Activated T-cell treated with anti-CD3 and anti-CD28 coated beads, Interleukin-2, amount 50 U/mL, for 1 hour (primary cell): ENCODE results near the gene LRRC43.
"Not testable (repeated sequence)": the region's sequence is repeated elsewhere in the genome, so short reads cannot be mapped to it uniquely, and the experiment has no call there.

Experiments
- DNase-seq: peaks from one replicate; pipeline ENCODE4 v3.0.0-alpha.2; 2020

The LRRC43 gene

GRCh38 chr12:122195405-122195804 lies 12.5 kb downstream of the LRRC43 start:
- no peak for DNase-seq

- DNase-seq = no peak
Observed at GRCh38 chr12:122197612-122197966, 14.7 kb downstream of the LRRC43 start.

- no peak for DNase-seq
Observed at GRCh38 chr12:122199484-122200355, 16.8 kb downstream of the LRRC43 start.

- no peak for DNase-seq
Observed at GRCh38 chr12:122200541-122201175, 17.7 kb downstream of the LRRC43 start.

GRCh38 chr12:122201381-122201780 lies 18.5 kb downstream of the LRRC43 start:
- DNase-seq = no peak

GRCh38 chr12:122202017-122202416 lies 19.1 kb downstream of the LRRC43 start:
- DNase-seq = no peak

GRCh38 chr12:122202811-122203210 lies 19.9 kb downstream of the LRRC43 start:
- not testable (repeated sequence) for DNase-seq

- DNase-seq = peak; percentile 79
Observed at GRCh38 chr12:122203301-122204166, 20.6 kb downstream of the LRRC43 start, which contains the start of gene B3GNT4. B3GNT4 (plus strand) TSS chr12:122203709; CDS start chr12:122204619, 910 bp downstream.

GRCh38 chr12:122204167-122205052 lies 21.5 kb downstream of the LRRC43 start:
- DNase-seq = peak; percentile 43

- no peak for DNase-seq
Observed at GRCh38 chr12:122205053-122205925, 22.4 kb downstream of the LRRC43 start.

- no peak for DNase-seq
Observed at GRCh38 chr12:122206111-122206881, 23.4 kb downstream of the LRRC43 start.

- DNase-seq = no peak
Observed at GRCh38 chr12:122206976-122207375, 24.1 kb downstream of the LRRC43 start.

- DNase-seq = no peak
Observed at GRCh38 chr12:122207391-122207790, 24.5 kb downstream of the LRRC43 start.

- DNase-seq = no peak
Observed at GRCh38 chr12:122208073-122208820, 25.3 kb downstream of the LRRC43 start.

- DNase-seq = no peak
Observed at GRCh38 chr12:122215771-122216170, 32.8 kb downstream of the LRRC43 start.

- DNase-seq = no peak
Observed at GRCh38 chr12:122216445-122216844, 33.5 kb downstream of the LRRC43 start.

- peak; percentile 99 for DNase-seq
Observed at GRCh38 chr12:122225683-122226365, 42.9 kb downstream of the LRRC43 start, which contains the start of gene DIABLO. DIABLO (minus strand) TSS chr12:122226052; CDS start chr12:122226014, 38 bp downstream.

GRCh38 chr12:122226366-122227125 lies 43.6 kb downstream of the LRRC43 start:
- DNase-seq = no peak
